Glutamatergic neuron (in vitro differentiated cells): ENCODE measurements around the gene ZNF316. TPM values are rescaled to one million over a fixed set of nuclear protein-coding genes. Genes with fewer than 3 reads are reported as not detected.

Experiments
- DNase-seq: peaks from one replicate; pipeline ENCODE4 v3.0.0; 2022
- H3K27ac Mint-ChIP-seq: one replicate; pipeline ENCODE4 v1.8.0; 2020; ENCODE audit warnings: mild to moderate bottlenecking, mixed read lengths, inconsistent platforms; ENCODE audit not compliant: unreplicated experiment
- H3K27me3 Mint-ChIP-seq: one replicate; pipeline ENCODE4 v1.8.0; 2020; ENCODE audit warnings: mild to moderate bottlenecking, moderate library complexity, mixed read lengths, inconsistent platforms; ENCODE audit not compliant: unreplicated experiment
- H3K36me3 Mint-ChIP-seq: one replicate; pipeline ENCODE4 v1.8.0; 2020; ENCODE audit warnings: mild to moderate bottlenecking, mixed read lengths, inconsistent platforms; ENCODE audit not compliant: unreplicated experiment
- H3K4me1 Mint-ChIP-seq: one replicate; pipeline ENCODE4 v1.8.0; 2020; ENCODE audit warnings: mild to moderate bottlenecking, low read depth, mixed read lengths, inconsistent platforms; ENCODE audit not compliant: unreplicated experiment
- H3K4me3 Mint-ChIP-seq: one replicate; pipeline ENCODE4 v1.8.0; 2020; ENCODE audit warnings: mild to moderate bottlenecking, mixed read lengths, inconsistent platforms; ENCODE audit not compliant: unreplicated experiment
- H3K9me3 Mint-ChIP-seq: one replicate; pipeline ENCODE4 v1.8.0; 2020; ENCODE audit warnings: mild to moderate bottlenecking, moderate library complexity, mixed read lengths, inconsistent platforms; ENCODE audit not compliant: unreplicated experiment
- CTCF ChIP-seq: fragments of 200-600 bp; sonication (generic); IDR thresholded peaks from one replicate; pipeline ENCODE4 v1.5.0; 2021; ENCODE audit not compliant: partially characterized antibody, unreplicated experiment
- total RNA-seq: library from RNA; stranded (reverse); fragmentation: NEBNext Ultra II Directional; extraction: Animal tissue kit (Norgen Biotek cat#: 25700); gene quantifications from one replicate; pipeline ENCODE4 v1.2.1, GENCODE V29; 2021; ENCODE audit not compliant: unreplicated experiment

ZNF316 gene
- total RNA-seq, 1 donor from 2014 or later, result 51.1 TPM

GRCh38 chr7:6646465-6646864, 9.3 kb downstream of the ZNF316 start:
- Mint-ChIP-seq H3K9me3 (peaks cover 11% of the 10 kb centered on the region), H3K36me3 (peaks cover 7% of the 10 kb centered on the region), H3K4me1 (no peaks in the 10 kb centered on the region), H3K27me3 (peaks cover 13% of the 10 kb centered on the region), H3K4me3 (no peak overlapping the region), H3K27ac (no peak overlapping the region)
- TF ChIP-seq CTCF, result no peak
- DNase-seq, result no peak

- no peak for DNase-seq
- Mint-ChIP-seq H3K27ac (no peak overlapping the region), H3K4me1 (no peaks in the 10 kb centered on the region), H3K9me3 (peaks cover 12% of the 10 kb centered on the region), H3K4me3 (no peak overlapping the region), H3K36me3 (peaks cover 7% of the 10 kb centered on the region), H3K27me3 (peaks cover 10% of the 10 kb centered on the region)
- no peak for TF ChIP-seq CTCF
Observed at GRCh38 chr7:6647080-6647479, 10.0 kb downstream of the ZNF316 start.

GRCh38 chr7:6647541-6647940, 10.4 kb downstream of the ZNF316 start:
- peaks cover 13% of the 10 kb centered on the region for H3K9me3 Mint-ChIP-seq
- H3K36me3 Mint-ChIP-seq, result peaks cover 7% of the 10 kb centered on the region
- peaks cover 10% of the 10 kb centered on the region for H3K27me3 Mint-ChIP-seq
- no peaks in the 10 kb centered on the region for H3K4me1 Mint-ChIP-seq
- no peak for DNase-seq
- H3K4me3 Mint-ChIP-seq, result no peak overlapping the region
- no peak for TF ChIP-seq CTCF
- H3K27ac Mint-ChIP-seq, result no peak overlapping the region

GRCh38 chr7:6648066-6648814, 11.1 kb downstream of the ZNF316 start:
- Mint-ChIP-seq H3K9me3 (peaks cover 13% of the 10 kb centered on the region), H3K36me3 (peaks cover 7% of the 10 kb centered on the region), H3K27ac (no peak overlapping the region), H3K27me3 (peaks cover 10% of the 10 kb centered on the region), H3K4me1 (no peaks in the 10 kb centered on the region), H3K4me3 (no peak overlapping the region)
- no peak for DNase-seq
- no peak for TF ChIP-seq CTCF

- Mint-ChIP-seq H3K4me1 (no peaks in the 10 kb centered on the region), H3K9me3 (peaks cover 13% of the 10 kb centered on the region)
Observed at GRCh38 chr7:6648815-6649104, 11.6 kb downstream of the ZNF316 start.

More at GRCh38 chr7:6648815-6649104, 11.6 kb downstream of the ZNF316 start:
- H3K27ac Mint-ChIP-seq, result no peak overlapping the region
- H3K4me3 Mint-ChIP-seq, result no peak overlapping the region
- DNase-seq, result no peak
- no peak for TF ChIP-seq CTCF
- peaks cover 7% of the 10 kb centered on the region for H3K36me3 Mint-ChIP-seq
- H3K27me3 Mint-ChIP-seq, result peaks cover 10% of the 10 kb centered on the region
